ENCODE data around the gene EED.
"Not testable (repeated sequence)": the region's sequence is repeated elsewhere in the genome, so short reads cannot be mapped to it uniquely, and the experiment has no call there.

Gene EED

DNA sequence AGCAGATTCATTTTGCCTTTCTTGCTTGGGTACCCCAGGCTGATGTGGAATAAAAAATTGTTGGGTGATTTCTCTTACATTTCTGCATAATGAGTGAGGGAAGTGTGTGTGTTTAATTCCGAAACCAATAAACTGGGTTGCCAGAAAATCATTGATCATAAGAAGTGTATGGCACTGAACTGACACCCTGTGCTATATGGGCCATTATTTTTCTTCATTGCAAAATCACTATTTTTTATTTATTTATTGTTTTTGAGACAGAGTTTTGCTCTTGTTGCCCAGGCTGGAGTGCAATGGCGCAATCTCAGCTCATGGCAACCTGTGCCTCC, 42.9 kb downstream of the EED start:
- in situ Hi-C loops (cut with MboI; ENCODE audit: low sequenced_read_pairs), result no loop called here

- in situ Hi-C loops (cut with MboI; ENCODE audit: low sequenced_read_pairs), result no loop called here
Measured at GRCh38 chr11:86288776-86289507, 44.4 kb downstream of the EED start.

DNA sequence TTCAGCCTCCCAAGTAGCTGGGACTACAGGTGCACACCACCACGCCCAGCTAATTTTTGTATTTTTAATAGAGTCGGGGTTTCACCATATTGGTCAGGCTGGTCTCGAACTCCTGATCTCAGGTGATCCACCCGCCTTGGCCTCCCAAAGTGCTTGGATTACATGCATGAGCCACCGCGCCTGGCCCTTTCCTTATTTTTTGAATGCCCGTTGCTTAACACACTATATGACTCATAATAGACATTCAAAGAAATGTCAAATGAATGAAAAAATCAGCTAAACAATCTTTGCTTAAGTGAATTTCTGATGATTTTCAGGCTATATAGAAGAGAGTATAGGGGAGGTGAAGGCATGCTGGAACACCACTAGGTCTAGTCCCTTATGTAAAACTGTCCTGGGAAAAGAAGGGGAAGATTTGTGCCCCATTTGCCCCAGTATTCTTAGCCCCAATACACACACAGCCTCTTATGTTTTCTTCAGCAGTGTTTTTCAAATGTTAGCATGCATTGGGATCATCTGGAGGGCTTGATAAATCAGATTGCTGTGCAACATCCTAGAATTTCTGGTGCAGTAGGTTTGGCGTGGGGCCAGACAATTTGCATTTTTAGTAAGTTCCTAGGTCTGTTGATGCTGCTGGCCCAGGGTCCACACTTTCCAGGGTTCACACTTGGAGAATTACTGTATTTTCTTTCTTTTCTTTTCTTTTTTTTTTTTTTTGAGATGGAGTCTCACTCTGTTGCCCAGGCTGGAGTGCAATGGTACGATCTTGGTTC, 45.1 kb downstream of the EED start:
- in situ Hi-C loops (cut with MboI; ENCODE audit: low sequenced_read_pairs), result loop anchor here (10.0 kb wide), 1 partner anchor 435 kb away; the partner anchor contains the start of gene CCDC83

- in situ Hi-C loops (cut with MboI; ENCODE audit: low sequenced_read_pairs), result loop anchor here (10.0 kb wide), 1 partner anchor 437 kb away; the partner anchor contains the start of gene CCDC83
Measured at GRCh38 chr11:86291466-86292262, 47.1 kb downstream of the EED start.

GRCh38 chr11:86292912-86293616, 48.5 kb downstream of the EED start:
- in situ Hi-C loops (cut with MboI; ENCODE audit: low sequenced_read_pairs), result loop anchor here (10.0 kb wide), 1 partner anchor 438 kb away; the partner anchor contains the start of gene CCDC83

DNA sequence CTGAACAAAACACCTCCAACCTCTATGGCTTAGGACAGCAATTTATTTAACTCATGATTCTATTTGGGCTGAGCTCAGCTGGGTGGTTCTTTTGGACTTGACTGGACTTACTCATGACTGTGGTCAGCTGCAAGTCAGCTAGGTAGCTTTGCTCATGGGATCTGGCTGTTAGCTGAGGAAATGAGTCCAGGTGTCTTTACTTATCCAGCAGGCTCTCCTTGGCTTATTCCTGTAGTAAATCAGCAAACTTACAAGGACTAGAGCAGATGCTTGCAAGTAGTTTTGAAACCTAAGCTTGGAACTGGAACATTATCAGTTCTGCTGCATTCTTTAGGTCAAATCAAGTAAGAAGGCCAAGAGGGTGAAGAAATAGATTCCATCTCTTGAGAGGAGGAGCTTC, 49.5 kb downstream of the EED start:
- in situ Hi-C loops (cut with MboI; ENCODE audit: low sequenced_read_pairs), result loop anchor here (10.0 kb wide), 1 partner anchor 439 kb away; the partner anchor contains the start of gene CCDC83

- in situ Hi-C loops (cut with MboI; ENCODE audit: low sequenced_read_pairs), result no loop called here
Measured at GRCh38 chr11:86301742-86302091, 57.2 kb downstream of the EED start.

- in situ Hi-C loops (cut with MboI; ENCODE audit: low sequenced_read_pairs), result no loop called here
Measured at GRCh38 chr11:86302092-86302793, 57.7 kb downstream of the EED start, which contains the start of gene HIKESHI. TSS of gene HIKESHI (plus strand) at chr11:86302240. CDS start at chr11:86302449, 209 bp downstream.

- in situ Hi-C loops (cut with MboI; ENCODE audit: low sequenced_read_pairs), result no loop called here
Measured at GRCh38 chr11:86303257-86303656, 58.7 kb downstream of the EED start.

- in situ Hi-C loops (cut with MboI; ENCODE audit: low sequenced_read_pairs), result not testable (repeated sequence)
Measured at GRCh38 chr11:86308710-86309109, 64.2 kb downstream of the EED start.

DNA sequence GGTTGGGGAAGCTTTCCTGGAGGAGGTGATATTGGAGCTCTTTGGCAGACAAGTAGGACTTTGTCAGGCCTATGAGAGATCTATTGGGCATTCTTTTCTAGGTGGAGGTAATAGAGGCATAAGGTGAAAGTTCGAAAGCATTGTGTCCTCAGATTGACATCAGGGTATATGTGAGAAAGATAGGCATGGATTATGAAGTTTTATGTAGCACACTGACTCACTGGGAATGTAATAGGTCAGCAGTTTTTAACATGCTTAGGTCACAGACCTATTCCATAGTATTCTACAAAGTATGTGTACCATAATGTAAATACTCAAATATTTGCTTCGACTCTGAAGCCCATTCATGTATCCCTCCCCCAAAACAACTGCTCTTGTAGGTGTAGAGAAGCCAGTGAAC, 69.2 kb downstream of the EED start:
- in situ Hi-C loops (cut with MboI; ENCODE audit: low sequenced_read_pairs), result no loop called here

GRCh38 chr11:86314636-86315035, 70.1 kb downstream of the EED start:
- in situ Hi-C loops (cut with MboI; ENCODE audit: low sequenced_read_pairs), result no loop called here
